Prostate gland (tissue), 2 donors: ENCODE results near the gene CER1.

Experiments
- POLR2A ChIP-seq: fragments of 450-650 bp; IDR thresholded peaks from one replicate; pipeline ENCODE4 v1.6.1; 2016; ENCODE audit warnings: antibody characterized with exemption, mild to moderate bottlenecking
- TF ChIP-seq, protein P1 (sequence below), 4 experiments: fragments of 200-600 bp in 2 of 4; fragments of 450-650 bp in 2 of 4; sonication (generic) in 2 of 4; IDR thresholded peaks; 1 replicate in 3 of 4; 2 replicates in 1 of 4; pipeline ENCODE4 v1.5.1; 2016 to 2019; ENCODE audit warnings: antibody characterized with exemption in 4 of 4, mild to moderate bottlenecking in 2 of 4, moderate library complexity in 2 of 4

DNA sequence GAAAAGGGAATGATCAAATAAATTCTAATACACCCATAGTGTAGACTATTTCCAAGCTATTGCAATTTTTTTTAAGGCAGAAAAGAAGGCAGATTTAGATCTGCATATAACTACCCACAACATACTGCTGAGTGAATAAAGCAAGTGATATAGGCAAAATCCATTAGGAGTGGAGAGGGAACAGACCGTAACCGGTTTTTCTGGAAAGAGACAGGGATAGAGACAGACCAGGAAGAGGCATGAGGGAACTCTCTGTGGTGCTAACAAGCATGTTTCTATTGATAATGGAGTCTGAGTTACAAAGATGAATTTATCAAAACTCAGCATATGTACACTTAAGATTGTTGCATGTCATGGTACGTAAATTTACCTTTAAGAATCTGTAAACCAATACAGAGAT is 43.8 kb downstream of the CER1 start:
- TF ChIP-seq, protein P1, sequence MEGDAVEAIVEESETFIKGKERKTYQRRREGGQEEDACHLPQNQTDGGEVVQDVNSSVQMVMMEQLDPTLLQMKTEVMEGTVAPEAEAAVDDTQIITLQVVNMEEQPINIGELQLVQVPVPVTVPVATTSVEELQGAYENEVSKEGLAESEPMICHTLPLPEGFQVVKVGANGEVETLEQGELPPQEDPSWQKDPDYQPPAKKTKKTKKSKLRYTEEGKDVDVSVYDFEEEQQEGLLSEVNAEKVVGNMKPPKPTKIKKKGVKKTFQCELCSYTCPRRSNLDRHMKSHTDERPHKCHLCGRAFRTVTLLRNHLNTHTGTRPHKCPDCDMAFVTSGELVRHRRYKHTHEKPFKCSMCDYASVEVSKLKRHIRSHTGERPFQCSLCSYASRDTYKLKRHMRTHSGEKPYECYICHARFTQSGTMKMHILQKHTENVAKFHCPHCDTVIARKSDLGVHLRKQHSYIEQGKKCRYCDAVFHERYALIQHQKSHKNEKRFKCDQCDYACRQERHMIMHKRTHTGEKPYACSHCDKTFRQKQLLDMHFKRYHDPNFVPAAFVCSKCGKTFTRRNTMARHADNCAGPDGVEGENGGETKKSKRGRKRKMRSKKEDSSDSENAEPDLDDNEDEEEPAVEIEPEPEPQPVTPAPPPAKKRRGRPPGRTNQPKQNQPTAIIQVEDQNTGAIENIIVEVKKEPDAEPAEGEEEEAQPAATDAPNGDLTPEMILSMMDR (IDR thresholded peaks at IDR 0.05), result no peak
- TF ChIP-seq POLR2A, result no peak
